Pancreas (tissue), 10 donors: ENCODE data around the gene PPP1R3G. TPM values are rescaled to one million over a fixed set of nuclear protein-coding genes. Genes with fewer than 3 reads are reported as not detected.

Experiments used
- ATAC-seq, 4 donors: fragments of 200-7000 bp; cut with Tn5 transposase; one replicate each; pipeline versions ENCODE4 v1.8.0 to v1.9.1; 2020; ENCODE audit warnings: mild to moderate bottlenecking in 4 of 4, moderate library complexity in 4 of 4
- DNase-seq, 6 donors: peaks; one replicate each; pipeline ENCODE4 v3.0.0-alpha.2; 2020
- FAIRE-seq: peaks from 2 replicates; lab custom pipeline; 2012; peaks lifted over from hg19 to GRCh38; lab: Jason Lieb, UNC
- H3K27ac ChIP-seq, 4 donors: fragments of 200-600 bp; sonication (generic); 1 replicate in 3 of 4; 2 replicates in 1 of 4; pipeline versions ENCODE4 v1.5.0 to v1.8.0; 2020
- H3K27me3 ChIP-seq, 4 donors: fragments of 200-600 bp; one replicate each; pipeline ENCODE4 v1.8.0; 2021
- H3K36me3 ChIP-seq, 3 donors: fragments of 200-600 bp; sonication (generic) in 1 of 3; one replicate each; pipeline versions ENCODE4 v1.5.0 to v1.8.0; 2020 to 2021
- H3K4me1 ChIP-seq, 3 donors: fragments of 200-600 bp; one replicate each; pipeline ENCODE4 v1.8.0; 2021
- H3K4me3 ChIP-seq, 4 donors: fragments of 200-600 bp; sonication (generic) in 2 of 4; one replicate each; pipeline versions ENCODE4 v1.5.0 to v1.8.0; 2020 to 2021
- H3K9me3 ChIP-seq, 4 donors: fragments of 200-600 bp; one replicate each; pipeline ENCODE4 v1.8.0; 2021
- WGBS, 2 donors: extraction: QIAGEN DNeasy Blood & Tissue Kit; methylation state at CpG; one replicate each; pipeline ENCODE4 v1.1.7; 2013; 5-methylcytosine and 5-hydroxymethylcytosine counted together
- intact Hi-C, 3 donors: fragments of 100-400 bp; cut with DNase I; formaldehyde crosslinking; loops; one replicate each; pipeline versions ENCODE4 v1.11.1 to v1.14.2; 2022
- polyA plus RNA-seq, 2 donors: library from polyadenylated mRNA; stranded (reverse); fragments of 200-250 nt; gene quantifications; one replicate each; pipeline ENCODE4 v1.2.3, GENCODE V29; 2013
- total RNA-seq, 6 donors: library from RNA; stranded (reverse); fragmentation: NEBNext Ultra II Directional in 4 of 6; extraction: Animal tissue kit (Norgen Biotek cat#: 25700) in 4 of 6; gene quantifications; one replicate each; pipeline versions ENCODE4 v1.2.1 to v1.2.4, GENCODE V29; 2021 to 2023
- TF ChIP-seq, protein P1 (sequence below), 4 donors: fragments of 200-600 bp; sonication (generic) in 3 of 4; IDR thresholded peaks; one replicate each; pipeline versions ENCODE4 v1.5.0 to v1.8.0; 2021; ENCODE audit warnings: antibody characterized with exemption in 4 of 4
- donor health status: healthy with polysubstance abuse.
- donor health status: DM: no; HTN: no; CAD: no; lungs with moderate emphysema.
- donor health status: DM: no; HTN: no; CAD: no.
- donor health status: control.
- donor health status: control.
- donor health status: Bipolar disorder and iron deficiency.
- donor health status: DM: yes; HTN: yes; CAD: no.
- donor health status: DM: no; HTN: no; CAD: no.
- donor health status: DM: no; HTN: no; CAD: no.
- donor health status: DM: yes; HTN: yes; CAD: no.

Gene PPP1R3G
- total and polyA plus RNA-seq, 8 donors = 0.04 to 0.24 (median 0.08) TPM; not detected in 2

DNA sequence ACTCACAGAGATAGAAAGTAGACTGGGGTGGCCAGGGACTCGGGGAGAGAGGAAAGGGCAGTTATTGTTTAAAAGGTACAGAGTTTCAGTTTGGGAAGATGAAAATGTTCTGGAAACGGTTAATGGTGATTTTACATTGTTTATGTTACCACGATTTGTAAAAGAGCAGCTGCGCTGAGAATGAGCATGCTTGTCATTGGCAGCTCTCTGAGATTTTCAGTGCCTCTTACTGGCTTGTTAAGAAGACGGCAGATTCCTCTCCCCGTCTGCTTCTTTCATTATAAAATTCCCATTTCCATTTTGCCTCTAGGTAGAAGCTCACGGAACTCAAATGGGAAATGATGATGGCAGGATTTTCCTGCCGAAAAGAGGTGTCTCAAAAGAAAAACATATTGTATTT is 39.7 kb upstream of the PPP1R3G start:
- no peaks in the 10 kb centered on the region for H3K36me3 ChIP-seq
- H3K4me1 ChIP-seq = no peaks in the 10 kb centered on the region
- DNase-seq (no peak), ATAC-seq (no peak), FAIRE-seq (no peak)
- intact Hi-C loops = no loop called here
- H3K27ac ChIP-seq = no peak overlapping the region
- WGBS, 2 donors = 80 to 84% methylated on average over 8 of the region's 8 CpGs
- no peaks in the 10 kb centered on the region for H3K27me3 ChIP-seq
- no peaks in the 10 kb centered on the region for H3K9me3 ChIP-seq
- TF ChIP-seq, protein P1, sequence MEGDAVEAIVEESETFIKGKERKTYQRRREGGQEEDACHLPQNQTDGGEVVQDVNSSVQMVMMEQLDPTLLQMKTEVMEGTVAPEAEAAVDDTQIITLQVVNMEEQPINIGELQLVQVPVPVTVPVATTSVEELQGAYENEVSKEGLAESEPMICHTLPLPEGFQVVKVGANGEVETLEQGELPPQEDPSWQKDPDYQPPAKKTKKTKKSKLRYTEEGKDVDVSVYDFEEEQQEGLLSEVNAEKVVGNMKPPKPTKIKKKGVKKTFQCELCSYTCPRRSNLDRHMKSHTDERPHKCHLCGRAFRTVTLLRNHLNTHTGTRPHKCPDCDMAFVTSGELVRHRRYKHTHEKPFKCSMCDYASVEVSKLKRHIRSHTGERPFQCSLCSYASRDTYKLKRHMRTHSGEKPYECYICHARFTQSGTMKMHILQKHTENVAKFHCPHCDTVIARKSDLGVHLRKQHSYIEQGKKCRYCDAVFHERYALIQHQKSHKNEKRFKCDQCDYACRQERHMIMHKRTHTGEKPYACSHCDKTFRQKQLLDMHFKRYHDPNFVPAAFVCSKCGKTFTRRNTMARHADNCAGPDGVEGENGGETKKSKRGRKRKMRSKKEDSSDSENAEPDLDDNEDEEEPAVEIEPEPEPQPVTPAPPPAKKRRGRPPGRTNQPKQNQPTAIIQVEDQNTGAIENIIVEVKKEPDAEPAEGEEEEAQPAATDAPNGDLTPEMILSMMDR (IDR thresholded peaks at IDR 0.05) = no peak
- no peak overlapping the region for H3K4me3 ChIP-seq

DNA sequence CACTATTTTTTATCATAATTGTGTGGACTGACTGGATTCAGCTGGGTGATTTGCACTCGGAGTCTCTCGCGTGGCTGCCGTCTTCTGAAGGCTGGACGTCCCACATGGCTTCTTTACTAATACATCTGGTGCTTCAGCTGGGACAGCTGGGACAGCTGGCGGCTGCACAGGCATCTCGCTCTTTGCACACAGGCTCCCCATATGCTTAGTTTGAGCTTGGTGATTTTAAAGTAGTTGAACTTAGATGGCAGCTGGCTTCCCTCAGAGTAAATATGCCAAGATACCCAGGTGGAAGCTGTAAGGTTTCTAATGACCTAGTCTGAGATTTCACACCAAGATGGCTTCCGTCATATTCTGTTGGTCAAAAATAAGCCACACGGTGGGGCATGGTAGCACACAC is 38.7 kb upstream of the PPP1R3G start:
- TF ChIP-seq, protein P1 (IDR thresholded peaks at IDR 0.05) = no peak
- FAIRE-seq (no peak), DNase-seq (no peak), ATAC-seq (no peak)
- Histone ChIP-seq H3K27me3 (no peaks in the 10 kb centered on the region), H3K9me3 (peaks cover 0 to 3% (median 0%) of the 10 kb centered on the region in 4 donors), H3K4me3 (no peak overlapping the region), H3K4me1 (no peaks in the 10 kb centered on the region), H3K36me3 (no peaks in the 10 kb centered on the region), H3K27ac (no peak overlapping the region)
- WGBS, 2 donors = 92 to 93% methylated on average over 9 of the region's 9 CpGs
- intact Hi-C loops = no loop called here

DNA sequence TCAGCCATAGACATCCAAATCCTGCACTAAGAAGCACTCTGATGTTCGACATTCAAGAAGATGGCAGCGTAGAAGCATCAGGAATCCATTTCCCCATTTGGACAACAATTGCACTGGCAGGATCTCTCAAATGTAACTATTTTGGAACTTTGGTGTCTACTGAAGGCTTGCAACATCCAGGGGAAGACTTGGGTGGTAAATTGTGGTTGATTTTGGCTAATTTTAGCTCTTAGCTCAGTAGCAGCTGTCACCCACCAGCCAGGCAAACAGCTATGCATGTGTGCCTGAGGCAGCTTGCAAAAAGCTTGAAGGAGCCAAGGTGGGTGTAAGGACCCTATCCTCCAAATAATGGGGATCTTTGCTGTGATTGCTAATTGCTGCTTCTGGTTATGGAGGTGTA is 35.1 kb upstream of the PPP1R3G start:
- TF ChIP-seq, protein P1 (IDR thresholded peaks at IDR 0.05) = no peak
- H3K4me3 ChIP-seq = no peak overlapping the region
- 95 to 97% methylated on average over 2 of the region's 2 CpGs for WGBS, 2 donors
- intact Hi-C loops = no loop called here
- H3K27ac ChIP-seq = no peak overlapping the region
- no peaks in the 10 kb centered on the region for H3K27me3 ChIP-seq
- no peak for FAIRE-seq
- H3K4me1 ChIP-seq = no peaks in the 10 kb centered on the region
- no peak for DNase-seq
- no peak for ATAC-seq
- H3K9me3 ChIP-seq = peaks cover 0 to 3% (median 0%) of the 10 kb centered on the region in 4 donors
- H3K36me3 ChIP-seq = no peaks in the 10 kb centered on the region

DNA sequence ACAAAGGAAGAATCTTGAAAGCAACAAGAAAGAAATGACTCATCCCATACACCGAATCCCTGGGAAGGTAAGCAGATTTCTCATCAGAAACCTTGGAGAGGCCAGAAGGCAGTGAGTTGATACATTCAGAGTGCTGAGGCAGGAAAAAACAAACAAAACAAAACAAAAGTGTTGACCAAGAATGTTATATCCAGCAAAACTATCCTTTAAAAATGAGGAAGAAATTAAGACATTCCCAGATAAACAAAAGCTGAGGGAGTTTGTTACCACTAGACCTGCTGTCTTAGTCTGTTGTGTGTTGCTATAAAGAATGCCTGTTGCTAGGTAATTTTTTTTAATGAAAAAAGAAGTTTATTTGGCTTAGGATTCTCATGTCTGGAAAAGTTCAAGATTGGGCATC is 33.7 kb upstream of the PPP1R3G start:
- DNase-seq = no peak
- no peaks in the 10 kb centered on the region for H3K36me3 ChIP-seq
- WGBS, 2 donors = 72 to 86% methylated on average over 1 of the region's 1 CpG
- no peak for FAIRE-seq
- H3K4me1 ChIP-seq = no peaks in the 10 kb centered on the region
- ATAC-seq = no peak
- H3K4me3 ChIP-seq = no peak overlapping the region
- H3K9me3 ChIP-seq = peaks cover 0 to 3% (median 0%) of the 10 kb centered on the region in 4 donors
- intact Hi-C loops = no loop called here
- H3K27me3 ChIP-seq = no peaks in the 10 kb centered on the region
- TF ChIP-seq, protein P1 (IDR thresholded peaks at IDR 0.05) = no peak
- no peak overlapping the region for H3K27ac ChIP-seq

DNA sequence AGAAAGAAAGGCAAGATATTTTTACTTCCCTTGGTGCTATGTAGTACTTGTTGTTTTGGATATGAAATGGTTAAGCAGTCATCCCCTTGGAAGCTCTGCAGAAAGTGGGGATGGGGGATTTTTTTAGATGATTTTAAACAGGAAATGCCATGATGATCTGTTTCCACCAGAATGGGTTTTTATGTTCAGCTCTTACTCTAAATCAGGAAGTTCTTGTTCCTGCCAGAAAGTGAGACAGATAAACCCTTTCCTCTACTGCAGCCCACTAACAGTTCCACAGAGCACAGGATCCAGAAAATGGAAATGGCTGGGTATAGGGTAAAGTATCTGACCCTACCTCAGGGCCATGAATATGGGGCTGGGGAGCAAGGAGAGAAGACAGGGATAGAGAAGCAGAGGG is 32.1 kb upstream of the PPP1R3G start:
- Histone ChIP-seq H3K4me3 (no peak overlapping the region), H3K9me3 (peaks cover 0 to 3% (median 0%) of the 10 kb centered on the region in 4 donors), H3K27me3 (no peaks in the 10 kb centered on the region), H3K4me1 (no peaks in the 10 kb centered on the region), H3K36me3 (no peaks in the 10 kb centered on the region), H3K27ac (no peak overlapping the region)
- intact Hi-C loops = no loop called here
- TF ChIP-seq, protein P1 (IDR thresholded peaks at IDR 0.05) = no peak
- ATAC-seq (no peak), DNase-seq (no peak), FAIRE-seq (no peak)
